Stimulated activated CD8-positive, alpha-beta memory T cell treated with anti-CD3 and anti-CD28 coated beads, Interleukin-4, amount 100 ng/mL, for 24 hours (primary cell): Measurements from ENCODE around the gene RABGAP1L.
"Not testable (repeated sequence)": the region's sequence is repeated elsewhere in the genome, so short reads cannot be mapped to it uniquely, and the experiment has no call there.

Experiments used
- DNase-seq: peaks from one replicate; pipeline ENCODE4 v3.0.0-alpha.2; 2020; ENCODE audit warnings: low read depth

Gene RABGAP1L

GRCh38 chr1:174576120-174576519 lies 416.8 kb downstream of the RABGAP1L start:
- DNase-seq, result not testable (repeated sequence)

DNA sequence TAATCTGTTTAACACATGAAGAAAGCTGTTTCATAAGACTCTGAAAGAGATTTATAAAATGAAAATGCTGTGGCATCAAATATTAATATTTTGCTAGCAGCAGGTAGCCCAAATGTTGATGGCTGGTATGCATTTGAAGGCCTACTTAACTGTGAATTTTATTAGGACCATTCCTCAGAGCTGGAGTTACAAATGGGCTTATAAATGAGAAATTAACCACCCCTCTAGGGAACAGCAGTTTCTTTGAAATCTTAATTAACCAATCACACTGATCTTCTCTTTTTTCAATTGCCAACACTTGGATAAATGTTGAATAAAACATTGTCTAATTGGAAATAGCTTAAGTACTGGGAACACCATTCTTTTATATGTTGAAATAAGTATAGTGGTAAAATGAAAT lies 418.4 kb downstream of the RABGAP1L start:
- no peak for DNase-seq

GRCh38 chr1:174580801-174581200 lies 421.5 kb downstream of the RABGAP1L start:
- no peak for DNase-seq

- no peak for DNase-seq
Observed at GRCh38 chr1:174583316-174583715, 424.0 kb downstream of the RABGAP1L start.

DNA sequence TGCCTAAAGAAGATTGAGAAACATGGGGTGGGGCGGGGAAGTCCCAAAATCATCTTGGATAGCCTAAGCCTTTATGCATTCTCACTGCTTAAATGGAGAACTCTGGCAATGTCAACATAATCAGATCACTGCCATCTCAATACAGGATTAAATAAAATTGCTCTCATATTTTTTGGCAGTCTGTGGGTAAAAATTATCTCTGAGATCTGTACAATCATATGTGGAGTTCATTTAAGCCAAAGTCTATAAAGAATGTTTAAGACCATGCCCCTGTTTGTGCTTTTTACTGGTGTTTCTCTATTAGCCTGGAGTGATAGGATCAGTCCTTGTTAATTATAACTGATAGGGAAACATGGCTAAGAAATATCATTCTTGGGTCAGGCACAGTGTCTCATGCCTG lies 424.8 kb downstream of the RABGAP1L start:
- no peak for DNase-seq

GRCh38 chr1:174588618-174589017 lies 429.3 kb downstream of the RABGAP1L start:
- DNase-seq, result not testable (repeated sequence)

GRCh38 chr1:174605198-174605597 lies 445.9 kb downstream of the RABGAP1L start:
- no peak for DNase-seq

- no peak for DNase-seq
Observed at GRCh38 chr1:174606471-174606870, 447.2 kb downstream of the RABGAP1L start.

DNA sequence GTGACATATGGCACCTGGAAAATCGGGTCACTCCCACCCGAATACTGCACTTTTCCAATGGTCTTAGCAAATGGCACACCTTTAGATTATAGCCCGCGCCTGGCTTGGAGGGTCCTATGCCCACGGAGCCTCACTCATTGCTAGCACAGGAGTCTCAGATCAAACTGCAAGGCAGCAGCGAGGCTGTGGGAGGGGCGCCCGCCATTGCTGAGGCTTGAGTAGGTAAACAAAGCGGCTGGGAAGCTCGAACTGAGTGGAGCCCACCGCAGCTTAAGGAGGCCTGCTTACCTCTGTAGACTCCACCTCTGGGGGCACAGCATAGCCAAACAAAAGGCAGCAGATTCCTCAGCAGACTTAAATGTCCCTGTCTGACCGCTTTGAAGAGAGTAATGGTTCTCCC lies 458.6 kb downstream of the RABGAP1L start:
- not testable (repeated sequence) for DNase-seq

DNA sequence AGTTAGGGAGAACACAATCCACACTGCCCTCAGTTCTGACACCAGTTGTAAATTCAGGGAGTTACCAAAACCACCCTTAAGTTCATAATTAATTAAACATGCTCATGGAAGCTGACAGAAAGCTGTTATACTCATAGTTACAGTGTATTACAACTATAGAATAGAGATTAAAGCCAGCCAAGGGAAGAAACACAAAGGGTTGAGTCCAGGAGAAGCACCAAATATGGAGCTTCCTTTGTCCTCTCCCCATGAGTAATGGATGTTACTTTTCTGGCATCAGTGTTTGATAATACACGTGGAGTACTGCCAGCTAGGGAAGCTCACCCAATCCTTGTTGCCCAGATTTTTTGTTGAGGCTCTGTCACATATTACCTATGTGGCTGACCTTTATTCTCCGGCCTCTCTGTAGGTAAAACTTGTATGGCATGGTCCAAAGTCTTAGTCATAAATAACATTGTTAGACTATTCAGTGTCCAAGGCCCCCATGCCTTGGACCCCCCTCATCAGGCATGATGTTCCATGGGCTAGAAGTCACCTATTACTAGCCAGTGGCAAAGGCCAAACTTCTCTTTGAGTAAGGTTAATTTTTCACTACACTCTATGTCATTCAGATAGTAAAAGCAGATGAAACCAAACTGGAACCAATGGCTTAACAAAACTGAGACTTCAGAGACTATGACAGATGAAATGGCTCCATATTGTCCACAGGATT lies 464.2 kb downstream of the RABGAP1L start:
- DNase-seq, result no peak

DNA sequence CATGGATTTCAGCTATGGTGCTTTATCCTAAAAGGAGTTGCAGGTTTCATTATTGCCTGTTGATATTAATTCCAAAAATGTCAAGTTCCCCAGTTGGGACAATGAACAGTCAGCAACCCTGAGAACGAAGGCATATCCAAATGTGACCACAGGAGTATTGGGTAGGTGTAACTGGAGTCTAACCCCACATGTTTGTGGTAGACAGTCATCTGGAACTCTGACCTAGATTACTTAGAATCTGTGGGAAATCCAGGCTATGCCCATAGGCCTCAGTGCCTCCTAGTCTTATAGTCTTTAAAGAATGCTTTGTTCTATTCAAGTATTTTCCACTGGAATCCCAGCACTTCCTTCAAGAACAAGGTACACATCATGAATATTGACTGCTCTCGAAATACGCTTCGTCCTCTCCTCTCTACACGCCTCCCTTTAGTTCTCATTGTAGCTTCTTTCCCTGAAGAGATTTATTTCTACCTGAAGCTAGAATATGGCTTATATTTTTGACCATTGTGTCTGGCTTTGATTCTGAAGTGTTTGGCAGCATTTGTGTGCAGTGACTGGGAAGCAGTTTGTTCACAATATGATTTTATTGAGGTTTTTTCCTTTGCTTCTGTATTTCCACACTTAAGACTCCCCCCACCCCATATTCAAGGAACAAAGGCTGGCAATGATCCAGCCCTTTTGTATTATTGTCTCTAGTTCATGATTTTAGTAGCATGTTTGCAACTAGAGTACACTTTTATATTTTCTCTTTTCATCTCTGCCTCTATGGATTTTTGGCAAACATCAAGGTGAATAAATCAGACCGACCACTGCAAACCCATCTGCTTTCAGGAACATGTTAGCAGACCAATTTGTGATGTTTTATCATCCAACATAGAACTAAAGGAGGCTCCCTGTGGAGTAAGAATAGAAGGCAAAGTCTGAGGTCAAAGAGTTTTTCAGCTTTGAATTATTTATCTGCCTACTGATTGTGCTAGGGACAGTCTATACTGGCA lies 467.0 kb downstream of the RABGAP1L start:
- no peak for DNase-seq

DNA sequence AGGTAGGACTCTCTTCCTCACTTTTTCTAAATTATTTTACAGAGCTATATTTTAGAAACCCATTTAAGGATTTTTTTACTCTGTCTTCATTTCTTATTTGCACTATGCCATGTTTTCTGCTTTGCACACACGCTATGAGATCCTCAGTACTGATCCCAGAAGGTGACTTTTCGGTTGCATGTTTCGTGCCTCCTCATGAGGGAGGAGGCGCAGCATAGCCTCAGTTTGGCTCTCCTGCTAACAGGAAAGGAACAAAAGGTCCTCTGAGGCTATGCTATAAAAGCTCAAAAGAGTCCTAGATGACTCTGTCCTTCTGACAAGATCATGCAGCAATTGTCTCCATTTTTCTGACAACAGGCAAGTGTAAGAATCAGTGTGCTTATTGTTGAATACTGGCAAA lies 478.2 kb downstream of the RABGAP1L start:
- no peak for DNase-seq

GRCh38 chr1:174639461-174639860 lies 480.1 kb downstream of the RABGAP1L start:
- DNase-seq, result no peak

DNA sequence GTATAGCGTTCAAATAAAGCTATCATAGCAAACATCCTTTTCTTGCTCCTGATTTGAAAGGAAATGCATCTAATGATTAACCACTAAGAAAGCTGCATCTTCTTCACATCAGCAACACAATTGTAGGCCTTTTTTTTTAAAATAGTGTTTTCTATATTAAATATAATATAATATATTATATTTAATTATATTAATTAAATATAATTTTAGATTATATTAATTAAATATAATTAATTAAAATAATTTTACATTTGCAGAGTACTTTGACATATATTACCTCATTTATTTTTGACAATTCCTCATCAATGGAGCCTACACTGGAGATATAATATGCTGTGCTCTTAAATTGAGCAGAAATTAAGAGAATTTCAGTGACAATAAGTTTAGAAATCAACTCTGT lies 481.5 kb downstream of the RABGAP1L start:
- DNase-seq, result no peak

GRCh38 chr1:174642393-174642792 lies 483.1 kb downstream of the RABGAP1L start:
- DNase-seq, result no peak

DNA sequence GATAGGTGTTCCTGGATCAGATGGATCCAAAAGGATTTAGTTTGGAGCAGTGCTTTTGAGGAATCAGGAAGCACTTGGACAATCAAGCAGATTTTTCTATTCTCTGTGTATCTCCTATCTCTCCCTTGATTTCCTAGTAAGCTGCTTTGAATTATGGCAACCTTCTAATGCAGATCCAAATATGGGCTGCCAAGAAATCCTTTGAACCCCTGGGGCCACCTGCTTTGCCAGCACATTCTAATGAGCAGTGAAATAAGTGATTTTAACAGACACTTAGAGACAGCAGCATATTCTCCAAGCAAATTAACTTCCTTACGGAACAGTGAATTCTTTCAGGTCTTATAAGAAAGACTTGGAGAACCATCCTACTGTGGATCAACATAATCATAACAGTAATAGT lies 483.9 kb downstream of the RABGAP1L start:
- DNase-seq, result no peak

DNA sequence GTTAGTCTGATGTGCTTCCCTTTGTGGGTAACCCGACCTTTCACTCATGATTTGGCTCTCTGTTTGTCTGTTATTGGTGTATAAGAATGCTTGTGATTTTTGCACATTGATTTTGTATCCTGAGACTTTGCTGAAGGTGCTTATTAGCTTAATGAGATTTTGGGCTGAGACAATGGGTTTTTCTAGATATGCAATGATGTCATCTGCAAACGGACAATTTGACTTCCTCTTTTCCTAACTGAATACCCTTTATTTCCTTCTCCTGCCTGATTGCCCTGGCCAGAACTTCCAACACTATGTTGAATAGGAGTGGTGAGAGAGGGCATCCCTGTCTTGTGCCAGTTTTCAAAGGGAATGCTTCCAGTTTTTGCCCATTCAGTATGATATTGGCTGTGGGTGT lies 490.3 kb downstream of the RABGAP1L start:
- not testable (repeated sequence) for DNase-seq

DNA sequence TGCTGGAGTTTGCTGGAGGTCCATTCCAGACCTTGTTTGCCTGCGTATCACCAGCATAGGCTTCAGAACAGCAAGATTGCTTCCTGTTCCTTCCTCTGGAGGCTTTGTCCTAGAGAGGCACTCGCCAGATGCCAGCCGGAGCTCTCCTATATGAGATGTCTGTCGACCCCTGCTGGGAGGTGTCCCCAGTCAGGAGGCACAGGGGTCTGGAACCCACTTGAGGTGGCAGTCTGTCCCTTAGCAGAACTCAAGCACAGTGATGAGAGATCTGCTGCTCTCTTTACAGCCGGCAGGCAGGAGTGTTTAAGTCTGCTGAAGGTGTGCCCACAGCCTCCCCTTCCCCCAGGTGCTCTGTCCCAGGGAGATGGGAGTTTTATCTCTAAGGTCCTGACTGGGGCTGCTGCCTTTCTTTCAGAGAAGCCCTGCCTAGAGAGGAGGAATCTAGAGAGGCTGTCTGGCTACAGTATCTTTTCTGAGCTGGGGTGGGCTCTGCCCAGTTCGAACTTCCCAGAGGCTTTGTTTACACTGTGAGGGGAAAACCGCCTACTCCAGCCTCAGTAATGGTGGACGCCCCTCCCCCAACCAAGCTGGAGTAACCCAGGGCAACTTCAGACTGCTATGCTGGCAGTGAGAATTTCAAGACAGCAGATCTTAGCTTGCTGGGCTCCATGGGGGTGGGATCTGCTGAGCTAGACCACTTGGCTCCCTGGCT lies 493.4 kb downstream of the RABGAP1L start:
- no peak for DNase-seq

DNA sequence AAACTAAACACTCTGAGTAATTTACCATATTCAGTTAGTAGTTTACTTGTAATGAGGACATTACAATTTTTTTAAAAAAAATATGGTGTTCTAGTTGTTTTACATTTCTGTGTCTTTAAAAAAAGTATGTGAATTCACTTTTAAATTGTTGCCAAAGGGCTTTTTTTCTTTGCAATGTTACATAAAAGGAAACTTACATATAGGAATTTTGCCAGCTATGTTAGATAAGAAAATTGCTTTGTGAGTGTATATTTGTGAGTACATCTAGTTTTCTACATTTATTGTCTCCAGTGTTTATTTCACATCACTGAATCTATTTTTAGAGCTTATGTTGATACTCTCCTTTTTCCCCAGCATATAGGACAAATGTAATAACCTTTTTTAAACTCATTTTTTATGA lies 495.2 kb downstream of the RABGAP1L start:
- no peak for DNase-seq

DNA sequence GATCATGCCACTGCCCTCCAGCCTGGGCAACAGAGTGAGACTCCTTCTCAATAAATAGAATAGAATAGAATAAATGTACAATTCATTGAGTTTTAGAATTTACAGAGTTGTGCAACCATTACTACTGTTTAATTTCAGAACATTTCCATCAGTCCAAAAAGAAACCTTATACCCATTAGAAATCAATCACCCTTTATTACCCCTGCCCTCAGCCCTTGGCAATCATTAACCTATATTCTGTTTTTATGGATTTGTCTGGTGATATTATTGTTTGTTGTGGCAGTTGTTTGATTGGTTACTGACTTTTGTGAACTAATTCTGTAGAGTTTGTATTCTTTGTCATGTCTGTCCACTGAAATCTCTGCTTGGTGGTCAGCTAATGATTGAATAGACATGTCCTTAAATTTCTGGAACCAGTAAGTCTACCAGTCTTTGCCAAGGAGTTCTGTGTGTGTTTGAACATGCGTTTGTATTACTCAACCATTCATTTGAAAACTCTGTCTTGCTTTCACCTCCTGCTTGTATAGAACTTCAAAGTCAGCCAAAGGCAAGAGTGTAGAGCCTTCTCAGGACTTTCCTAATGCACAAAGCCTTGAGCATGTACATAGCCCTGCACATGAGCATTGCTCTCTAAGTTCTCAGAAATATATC lies 497.2 kb downstream of the RABGAP1L start:
- DNase-seq, result no peak

GRCh38 chr1:174657411-174657810 lies 498.1 kb downstream of the RABGAP1L start:
- DNase-seq, result no peak

DNA sequence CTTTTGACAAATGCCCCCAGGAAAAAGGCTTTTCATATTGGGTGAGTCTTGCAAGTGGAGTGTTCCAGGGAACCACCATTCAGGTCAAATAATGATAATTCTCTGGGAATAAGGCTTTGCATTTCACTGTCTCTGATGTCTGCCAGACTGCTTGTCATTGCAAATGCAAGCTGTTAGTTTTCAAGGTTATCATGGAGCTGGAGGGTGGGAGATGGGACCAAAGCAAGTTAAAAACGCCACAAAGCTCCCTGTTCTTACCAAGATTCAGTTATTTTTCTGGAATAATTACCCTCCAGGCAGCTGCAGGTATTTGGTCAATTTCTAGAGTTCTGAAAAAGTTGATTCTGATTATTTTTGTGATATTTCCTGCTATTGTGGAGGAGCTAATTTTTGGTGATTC lies 498.6 kb downstream of the RABGAP1L start:
- no peak for DNase-seq
